ENCODE measurements around the gene DUSP22. TPM values are rescaled to one million over a fixed set of nuclear protein-coding genes. Genes with fewer than 3 reads are reported as not detected.

DUSP22 gene
- total RNA-seq, 1 experiment from 2014 or later, result 19.2 TPM

DNA sequence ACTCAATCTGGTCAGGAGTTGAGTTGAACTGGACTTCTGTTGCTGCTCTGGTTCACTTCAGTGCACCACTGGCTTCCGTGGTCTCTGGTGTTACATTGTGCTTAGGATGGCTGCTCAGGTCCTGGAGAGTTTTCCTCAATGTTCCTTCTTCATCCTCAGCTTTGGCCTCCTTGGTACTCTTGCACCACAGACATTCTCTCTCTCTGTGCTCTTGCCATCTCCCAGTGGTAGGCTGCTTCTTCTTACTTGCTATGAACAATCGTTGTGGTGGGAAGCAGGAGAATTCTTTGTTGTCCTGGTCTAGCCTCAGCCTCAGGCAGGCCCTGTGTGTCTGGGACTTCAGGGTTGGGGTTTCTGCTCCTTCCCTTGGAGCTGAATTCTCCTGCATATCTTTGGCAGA is 14.5 kb upstream of the DUSP22 start:
- POLR2A ChIA-PET, result no interaction called here
- no peak overlapping the region for H3K4me3 ChIP-seq (replicated peaks in 1 of 2; ENCODE audit: low read depth in 1 of 2, low read length in 2 of 2)

DNA sequence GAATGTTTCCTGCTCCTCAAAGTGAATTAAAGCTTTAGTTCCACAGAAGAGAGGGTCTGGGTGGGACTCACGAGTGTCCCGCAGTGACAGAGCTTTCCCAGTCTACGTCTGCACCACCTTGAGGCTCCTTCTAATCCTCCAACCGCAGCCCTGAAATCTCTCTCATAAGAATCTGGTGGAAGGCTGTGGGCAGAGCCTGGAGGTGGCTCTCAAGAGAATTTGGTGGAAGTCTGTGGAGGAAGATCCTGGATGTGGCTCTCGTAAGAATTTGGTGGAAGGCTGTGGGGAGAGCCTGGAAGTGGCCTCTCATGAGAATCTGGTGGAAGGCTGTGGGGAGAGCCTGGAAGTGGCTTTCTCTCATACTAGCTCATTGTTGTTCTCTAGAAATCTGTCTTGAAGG is 13.8 kb upstream of the DUSP22 start:
- no peak overlapping the region for H3K9ac ChIP-seq (ENCODE audit: low read length)
- ChIA-PET RAD21 (ENCODE audit: low non-redundant PET in 1 of 2, low total read pairs in 2 of 2, uncharacterized antibody in 2 of 2, unreplicated experiment in 2 of 2) (no interaction called here), CTCF (no interaction called here), POLR2A (no interaction called here)
- no peaks in the 10 kb centered on the region for H4K20me1 ChIP-seq (ENCODE audit: insufficient read depth)
- ATAC-seq (no peak), DNase-seq (ENCODE audit: low read depth, low spot score) (no peak)
- intact Hi-C loops (cut with micrococcal nuclease), result no loop called here
- H3K9me3 ChIP-seq (ENCODE audit: control insufficient read depth in 1 of 2, insufficient read depth in 1 of 2, low read depth in 1 of 2, low read length in 2 of 2), result 0 out of 4 replicates have a peak, but pooled peaks cover 0 to 2% of the 10 kb centered on the region in 2 experiments
- no peak overlapping the region for H2AFZ ChIP-seq (ENCODE audit: low read depth, low read length, poor library complexity, severe bottlenecking)
- no peaks in the 10 kb centered on the region for H3K36me3 ChIP-seq (ENCODE audit: control insufficient read depth in 1 of 2, insufficient read depth in 2 of 2, low read length in 2 of 2)
- H3K4me3 ChIP-seq (replicated peaks in 1 of 2; ENCODE audit: low read depth in 1 of 2, low read length in 2 of 2), result no peak overlapping the region
- no peaks in the 10 kb centered on the region for H3K4me1 ChIP-seq (ENCODE audit: control insufficient read depth in 1 of 2, insufficient read depth in 2 of 2, low read length in 2 of 2)
- H3K27ac ChIP-seq (ENCODE audit: low read depth, low read length), result no peak overlapping the region
- H3K9me2 ChIP-seq (ENCODE audit: insufficient read depth), result no peaks in the 10 kb centered on the region
- BruUV-seq (replicated peaks), result no TSS peak
- H3K27me3 ChIP-seq (ENCODE audit: insufficient read depth, low read length), result 0 out of 2 replicates have a peak, but pooled peaks cover 4% of the 10 kb centered on the region
- no peak overlapping the region for H3K4me2 ChIP-seq (ENCODE audit: low read length)
- no peaks in the 10 kb centered on the region for H3K79me2 ChIP-seq (ENCODE audit: insufficient read depth, low read length)
- TF ChIP-seq FOSL1 (IDR thresholded peaks at IDR 0.05; ENCODE audit: low read depth), result no peak
- no peak for TF ChIP-seq SRF (IDR thresholded peaks at IDR 0.05; ENCODE audit: low read depth)
- no peak for TF ChIP-seq ATF3 (IDR thresholded peaks at IDR 0.05)
- TF ChIP-seq TCF7L2 (IDR thresholded peaks at IDR 0.05; ENCODE audit: borderline replicate concordance, extremely low read depth, insufficient read depth, insufficient read length), result no peak
- TF ChIP-seq ZNF274 (IDR thresholded peaks at IDR 0.05; ENCODE audit: low read depth, low read length), result no peak
- no peak for TF ChIP-seq JUND (IDR thresholded peaks at IDR 0.05)
- no peak for TF ChIP-seq EZH2 (IDR thresholded peaks at IDR 0.05)
- TF ChIP-seq, protein P1, sequence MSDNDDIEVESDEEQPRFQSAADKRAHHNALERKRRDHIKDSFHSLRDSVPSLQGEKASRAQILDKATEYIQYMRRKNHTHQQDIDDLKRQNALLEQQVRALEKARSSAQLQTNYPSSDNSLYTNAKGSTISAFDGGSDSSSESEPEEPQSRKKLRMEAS (IDR thresholded peaks at IDR 0.05), result no peak
- TF ChIP-seq EZH2phosphoT487 (IDR thresholded peaks at IDR 0.05; ENCODE audit: borderline replicate concordance), result no peak
- no peak for TF ChIP-seq CEBPB (IDR thresholded peaks at IDR 0.05; ENCODE audit: low read depth)
- no peak for TF ChIP-seq CBX3 (IDR thresholded peaks at IDR 0.05; ENCODE audit: low read depth)
- TF ChIP-seq ZFX (IDR thresholded peaks at IDR 0.05), result no peak

More for the DNA sequence above, 14.5 kb upstream of the DUSP22 start:
- no peaks in the 10 kb centered on the region for H3K36me3 ChIP-seq (ENCODE audit: control insufficient read depth in 1 of 2, insufficient read depth in 2 of 2, low read length in 2 of 2)
- no TSS peak for BruUV-seq (replicated peaks)
- H3K9me3 ChIP-seq (ENCODE audit: control insufficient read depth in 1 of 2, insufficient read depth in 1 of 2, low read depth in 1 of 2, low read length in 2 of 2), result no peaks in the 10 kb centered on the region
- no peak overlapping the region for H3K27ac ChIP-seq (ENCODE audit: low read depth, low read length)
- ChIA-PET CTCF (no interaction called here), RAD21 (ENCODE audit: low non-redundant PET in 1 of 2, low total read pairs in 2 of 2, uncharacterized antibody in 2 of 2, unreplicated experiment in 2 of 2) (no interaction called here)
- H3K79me2 ChIP-seq (ENCODE audit: insufficient read depth, low read length), result no peaks in the 10 kb centered on the region
- DNase-seq (ENCODE audit: low read depth, low spot score) (no peak), ATAC-seq (no peak)
- H2AFZ ChIP-seq (ENCODE audit: low read depth, low read length, poor library complexity, severe bottlenecking), result no peak overlapping the region
- no peak overlapping the region for H3K4me2 ChIP-seq (ENCODE audit: low read length)
- no peaks in the 10 kb centered on the region for H3K9me2 ChIP-seq (ENCODE audit: insufficient read depth)
- H3K4me1 ChIP-seq (ENCODE audit: control insufficient read depth in 1 of 2, insufficient read depth in 2 of 2, low read length in 2 of 2), result no peaks in the 10 kb centered on the region
- no peak overlapping the region for H3K9ac ChIP-seq (ENCODE audit: low read length)
- no peak for TF ChIP-seq EZH2phosphoT487 (IDR thresholded peaks at IDR 0.05; ENCODE audit: borderline replicate concordance)
- no peak for TF ChIP-seq SIN3A (IDR thresholded peaks at IDR 0.05; ENCODE audit: low read depth)
- no peak for TF ChIP-seq ZNF274 (IDR thresholded peaks at IDR 0.05; ENCODE audit: low read depth, low read length)
- no peak for TF ChIP-seq FOSL1 (IDR thresholded peaks at IDR 0.05; ENCODE audit: low read depth)
- no peak for TF ChIP-seq JUND (IDR thresholded peaks at IDR 0.05)
- no peak for TF ChIP-seq EGR1 (IDR thresholded peaks at IDR 0.05; ENCODE audit: low read depth)
- TF ChIP-seq YY1 (IDR thresholded peaks at IDR 0.05; ENCODE audit: extremely low read depth, insufficient replicate concordance, low read depth, low read length), result no peak
- TF ChIP-seq CBX3 (IDR thresholded peaks at IDR 0.05; ENCODE audit: low read depth), result no peak
- no peak for TF ChIP-seq POLR2AphosphoS5 (IDR thresholded peaks at IDR 0.05; ENCODE audit: low read depth, low read length)
- TF ChIP-seq, protein P2, sequence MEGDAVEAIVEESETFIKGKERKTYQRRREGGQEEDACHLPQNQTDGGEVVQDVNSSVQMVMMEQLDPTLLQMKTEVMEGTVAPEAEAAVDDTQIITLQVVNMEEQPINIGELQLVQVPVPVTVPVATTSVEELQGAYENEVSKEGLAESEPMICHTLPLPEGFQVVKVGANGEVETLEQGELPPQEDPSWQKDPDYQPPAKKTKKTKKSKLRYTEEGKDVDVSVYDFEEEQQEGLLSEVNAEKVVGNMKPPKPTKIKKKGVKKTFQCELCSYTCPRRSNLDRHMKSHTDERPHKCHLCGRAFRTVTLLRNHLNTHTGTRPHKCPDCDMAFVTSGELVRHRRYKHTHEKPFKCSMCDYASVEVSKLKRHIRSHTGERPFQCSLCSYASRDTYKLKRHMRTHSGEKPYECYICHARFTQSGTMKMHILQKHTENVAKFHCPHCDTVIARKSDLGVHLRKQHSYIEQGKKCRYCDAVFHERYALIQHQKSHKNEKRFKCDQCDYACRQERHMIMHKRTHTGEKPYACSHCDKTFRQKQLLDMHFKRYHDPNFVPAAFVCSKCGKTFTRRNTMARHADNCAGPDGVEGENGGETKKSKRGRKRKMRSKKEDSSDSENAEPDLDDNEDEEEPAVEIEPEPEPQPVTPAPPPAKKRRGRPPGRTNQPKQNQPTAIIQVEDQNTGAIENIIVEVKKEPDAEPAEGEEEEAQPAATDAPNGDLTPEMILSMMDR (IDR thresholded peaks at IDR 0.05 in 2 of 3, conservative IDR thresholded peaks at IDR 0.05 in 1 of 3; ENCODE audit: borderline replicate concordance in 1 of 3, insufficient read depth in 1 of 3, low read depth in 2 of 3, low read length in 2 of 3), result no peak
- TF ChIP-seq EZH2 (IDR thresholded peaks at IDR 0.05), result no peak
- H4K20me1 ChIP-seq (ENCODE audit: insufficient read depth), result no peaks in the 10 kb centered on the region
- intact Hi-C loops (cut with micrococcal nuclease), result no loop called here
- H3K27me3 ChIP-seq (ENCODE audit: insufficient read depth, low read length), result no peaks in the 10 kb centered on the region
